WTC11 (cell line): ENCODE data around the gene PODXL. TPM values are rescaled to one million over a fixed set of nuclear protein-coding genes. Genes with fewer than 3 reads are reported as not detected.

ENCODE experiments used
- ATAC-seq: fragments of 200-7000 bp; cut with Tn5 transposase; 2 replicates; pipeline ENCODE4 v1.10.0; 2021; ENCODE audit warnings: mild to moderate bottlenecking, moderate library complexity
- CTCF ChIA-PET: fragments of 300-600 bp; sonication (Branson Sonifier 250); formaldehyde crosslinking; loops from one replicate; lab custom pipeline; 2021; ENCODE audit warnings: antibody characterized with exemption; lab: Charles Lee
- POLR2A ChIA-PET: fragments of 350-600 bp; sonication (Branson Sonifier 250); formaldehyde crosslinking; loops from one replicate; lab custom pipeline; 2021; ENCODE audit warnings: antibody characterized with exemption; lab: Charles Lee
- DNase-seq: peaks from one replicate; pipeline ENCODE4 v3.0.0; 2021; ENCODE audit warnings: low spot score
- H3K27ac Mint-ChIP-seq: 2 replicates; pipeline ENCODE4 v1.8.0; 2021; ENCODE audit warnings: mixed read lengths
- H3K27me3 Mint-ChIP-seq: 2 replicates; pipeline ENCODE4 v1.8.0; 2021; ENCODE audit warnings: low read depth, mild to moderate bottlenecking, moderate library complexity, mixed read lengths
- H3K36me3 Mint-ChIP-seq: 2 replicates; pipeline ENCODE4 v1.8.0; 2021; ENCODE audit warnings: mixed read lengths
- H3K4me1 Mint-ChIP-seq: 2 replicates; pipeline ENCODE4 v1.8.0; 2022; ENCODE audit warnings: mixed read lengths
- H3K4me3 Mint-ChIP-seq: 2 replicates; pipeline ENCODE4 v1.8.0; 2021; ENCODE audit warnings: mild to moderate bottlenecking, moderate library complexity, mixed read lengths
- H3K9me3 Mint-ChIP-seq: 2 replicates; pipeline ENCODE4 v1.8.0; 2021; ENCODE audit warnings: mixed read lengths
- ATF2 ChIP-seq: sonication (generic); formaldehyde crosslinking; IDR thresholded peaks from 2 replicates; pipeline ENCODE4 v1.8.1; 2022; ENCODE audit warnings: low read depth, missing genetic modification reagents, borderline replicate concordance
- CREB1 ChIP-seq: sonication (generic); formaldehyde crosslinking; IDR thresholded peaks from 2 replicates; pipeline ENCODE4 v1.8.0; 2023; ENCODE audit warnings: mild to moderate bottlenecking, missing genetic modification reagents
- IRF1 ChIP-seq: sonication (generic); formaldehyde crosslinking; IDR thresholded peaks from 2 replicates; pipeline ENCODE4 v1.8.0; 2023; ENCODE audit warnings: missing genetic modification reagents
- MAX ChIP-seq: sonication (generic); formaldehyde crosslinking; IDR thresholded peaks from 2 replicates; pipeline ENCODE4 v1.8.0; 2022; ENCODE audit warnings: mild to moderate bottlenecking, missing genetic modification reagents
- NFE2L1 ChIP-seq: sonication (generic); formaldehyde crosslinking; IDR thresholded peaks from 2 replicates; pipeline ENCODE4 v1.8.1; 2023; ENCODE audit warnings: missing genetic modification reagents
- NFYB ChIP-seq: sonication (generic); formaldehyde crosslinking; conservative IDR thresholded peaks from 2 replicates; pipeline ENCODE4 v1.8.0; 2022; ENCODE audit warnings: low read depth, missing genetic modification reagents
- RORB ChIP-seq: fragments of 250-450 bp; sonication (Bioruptor Pico); IDR thresholded peaks from 2 replicates; pipeline ENCODE4 v1.9.0; 2021; ENCODE audit warnings: mild to moderate bottlenecking
- SP1 ChIP-seq: sonication (generic); formaldehyde crosslinking; conservative IDR thresholded peaks from 2 replicates; pipeline ENCODE4 v1.8.1; 2022; ENCODE audit warnings: missing genetic modification reagents
- TEAD1 ChIP-seq: sonication (generic); formaldehyde crosslinking; IDR thresholded peaks from 2 replicates; pipeline ENCODE4 v1.8.0; 2022; ENCODE audit warnings: mild to moderate bottlenecking, missing genetic modification reagents
- ZBTB21 ChIP-seq: sonication (generic); formaldehyde crosslinking; IDR thresholded peaks from 2 replicates; pipeline ENCODE4 v1.8.1; 2023; ENCODE audit warnings: mild to moderate bottlenecking, missing genetic modification reagents, borderline replicate concordance
- ZNF232 ChIP-seq: sonication (generic); formaldehyde crosslinking; IDR thresholded peaks from 2 replicates; pipeline ENCODE4 v1.8.0; 2022; ENCODE audit warnings: mild to moderate bottlenecking, missing genetic modification reagents
- ZNF396 ChIP-seq: fragments of 250-450 bp; sonication (Bioruptor Pico); IDR thresholded peaks from 2 replicates; pipeline ENCODE4 v1.8.0; 2021; ENCODE audit warnings: mild to moderate bottlenecking, moderate library complexity, borderline replicate concordance
- ZNF425 ChIP-seq: fragments of 250-450 bp; sonication (Bioruptor Pico); conservative IDR thresholded peaks from 2 replicates; pipeline ENCODE4 v1.9.0; 2021; ENCODE audit warnings: mild to moderate bottlenecking
- total RNA-seq: library from RNA; stranded (reverse); gene quantifications from 3 replicates; pipeline ENCODE4 v1.2.3, GENCODE V29; 2021
- TF ChIP-seq, protein P1 (sequence below): sonication (generic); formaldehyde crosslinking; IDR thresholded peaks from 2 replicates; pipeline ENCODE4 v1.8.1; 2023; ENCODE audit warnings: mild to moderate bottlenecking, missing genetic modification reagents
- TF ChIP-seq, protein P2 (sequence below): fragments of 250-450 bp; sonication (Bioruptor Pico); IDR thresholded peaks from 2 replicates; pipeline ENCODE4 v1.9.0; 2021; ENCODE audit warnings: mild to moderate bottlenecking
- TF ChIP-seq, protein P3 (sequence below): fragments of 250-450 bp; sonication (Bioruptor Pico); IDR thresholded peaks from 2 replicates; pipeline ENCODE4 v2.1.2; 2022; ENCODE audit warnings: mild to moderate bottlenecking, moderate library complexity
- TF ChIP-seq, protein P4 (sequence below): fragments of 250-450 bp; sonication (Bioruptor Pico); IDR thresholded peaks from 2 replicates; pipeline ENCODE4 v1.9.0; 2021; ENCODE audit warnings: moderate library complexity, mild to moderate bottlenecking, inconsistent platforms, borderline replicate concordance
- TF ChIP-seq, protein P5 (sequence below): sonication (generic); formaldehyde crosslinking; IDR thresholded peaks from 2 replicates; pipeline ENCODE4 v1.8.1; 2023; ENCODE audit warnings: mild to moderate bottlenecking, missing genetic modification reagents
- TF ChIP-seq, protein P6 (sequence below): fragments of 250-450 bp; sonication (Bioruptor Pico); IDR thresholded peaks from 2 replicates; pipeline ENCODE4 v1.9.0; 2021; ENCODE audit warnings: mild to moderate bottlenecking
- TF ChIP-seq, protein P7 (sequence below): sonication (generic); formaldehyde crosslinking; IDR thresholded peaks from 2 replicates; pipeline ENCODE4 v1.8.1; 2023; ENCODE audit warnings: mild to moderate bottlenecking, missing genetic modification reagents, moderate library complexity

The PODXL gene
- total RNA-seq, 1 experiment from 2014 or later: 483 TPM

- Mint-ChIP-seq H3K4me1 (no peaks in the 10 kb centered on the region; the same call in 1 of the 2 replicates), H3K27me3 (no peaks in the 10 kb centered on the region), H3K4me3 (no peak overlapping the region), H3K36me3 (peaks cover 33% of the 10 kb centered on the region), H3K9me3 (no peaks in the 10 kb centered on the region), H3K27ac (no peak overlapping the region)
- DNase-seq (no peak), ATAC-seq (no peak)
- ChIA-PET CTCF (no interaction called here), POLR2A (no interaction called here)
- TF ChIP-seq, protein P1, sequence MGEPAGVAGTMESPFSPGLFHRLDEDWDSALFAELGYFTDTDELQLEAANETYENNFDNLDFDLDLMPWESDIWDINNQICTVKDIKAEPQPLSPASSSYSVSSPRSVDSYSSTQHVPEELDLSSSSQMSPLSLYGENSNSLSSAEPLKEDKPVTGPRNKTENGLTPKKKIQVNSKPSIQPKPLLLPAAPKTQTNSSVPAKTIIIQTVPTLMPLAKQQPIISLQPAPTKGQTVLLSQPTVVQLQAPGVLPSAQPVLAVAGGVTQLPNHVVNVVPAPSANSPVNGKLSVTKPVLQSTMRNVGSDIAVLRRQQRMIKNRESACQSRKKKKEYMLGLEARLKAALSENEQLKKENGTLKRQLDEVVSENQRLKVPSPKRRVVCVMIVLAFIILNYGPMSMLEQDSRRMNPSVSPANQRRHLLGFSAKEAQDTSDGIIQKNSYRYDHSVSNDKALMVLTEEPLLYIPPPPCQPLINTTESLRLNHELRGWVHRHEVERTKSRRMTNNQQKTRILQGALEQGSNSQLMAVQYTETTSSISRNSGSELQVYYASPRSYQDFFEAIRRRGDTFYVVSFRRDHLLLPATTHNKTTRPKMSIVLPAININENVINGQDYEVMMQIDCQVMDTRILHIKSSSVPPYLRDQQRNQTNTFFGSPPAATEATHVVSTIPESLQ (CRISPR knock-in tag): no peak
- no peak for TF ChIP-seq MAX (CRISPR knock-in tag)
- TF ChIP-seq ZBTB21: no peak
- no peak for TF ChIP-seq RORB (CRISPR knock-in tag)
- TF ChIP-seq CREB1 (CRISPR knock-in tag): no peak
- no peak for TF ChIP-seq ATF2
- TF ChIP-seq ZNF396 (CRISPR knock-in tag): no peak
- TF ChIP-seq TEAD1 (CRISPR knock-in tag): no peak
- no peak for TF ChIP-seq NFE2L1 (CRISPR knock-in tag)
- TF ChIP-seq SP1 (CRISPR knock-in tag): no peak
- no peak for TF ChIP-seq ZNF425 (CRISPR knock-in tag)
- no peak for TF ChIP-seq IRF1 (CRISPR knock-in tag)
- TF ChIP-seq, protein P2, sequence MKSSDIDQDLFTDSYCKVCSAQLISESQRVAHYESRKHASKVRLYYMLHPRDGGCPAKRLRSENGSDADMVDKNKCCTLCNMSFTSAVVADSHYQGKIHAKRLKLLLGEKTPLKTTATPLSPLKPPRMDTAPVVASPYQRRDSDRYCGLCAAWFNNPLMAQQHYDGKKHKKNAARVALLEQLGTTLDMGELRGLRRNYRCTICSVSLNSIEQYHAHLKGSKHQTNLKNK (CRISPR knock-in tag): no peak
- TF ChIP-seq, protein P3, sequence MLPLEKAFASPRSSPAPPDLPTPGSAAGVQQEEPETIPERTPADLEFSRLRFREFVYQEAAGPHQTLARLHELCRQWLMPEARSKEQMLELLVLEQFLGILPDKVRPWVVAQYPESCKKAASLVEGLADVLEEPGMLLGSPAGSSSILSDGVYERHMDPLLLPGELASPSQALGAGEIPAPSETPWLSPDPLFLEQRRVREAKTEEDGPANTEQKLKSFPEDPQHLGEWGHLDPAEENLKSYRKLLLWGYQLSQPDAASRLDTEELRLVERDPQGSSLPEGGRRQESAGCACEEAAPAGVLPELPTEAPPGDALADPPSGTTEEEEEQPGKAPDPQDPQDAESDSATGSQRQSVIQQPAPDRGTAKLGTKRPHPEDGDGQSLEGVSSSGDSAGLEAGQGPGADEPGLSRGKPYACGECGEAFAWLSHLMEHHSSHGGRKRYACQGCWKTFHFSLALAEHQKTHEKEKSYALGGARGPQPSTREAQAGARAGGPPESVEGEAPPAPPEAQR: no peak
- no peak for TF ChIP-seq ZNF232 (CRISPR knock-in tag)
- TF ChIP-seq, protein P4, sequence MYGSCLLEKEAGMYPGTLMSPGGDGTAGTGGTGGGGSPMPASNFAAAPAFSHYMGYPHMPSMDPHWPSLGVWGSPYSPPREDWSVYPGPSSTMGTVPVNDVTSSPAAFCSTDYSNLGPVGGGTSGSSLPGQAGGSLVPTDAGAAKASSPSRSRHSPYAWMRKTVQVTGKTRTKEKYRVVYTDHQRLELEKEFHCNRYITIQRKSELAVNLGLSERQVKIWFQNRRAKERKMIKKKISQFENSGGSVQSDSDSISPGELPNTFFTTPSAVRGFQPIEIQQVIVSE: no peak
- TF ChIP-seq, protein P5, sequence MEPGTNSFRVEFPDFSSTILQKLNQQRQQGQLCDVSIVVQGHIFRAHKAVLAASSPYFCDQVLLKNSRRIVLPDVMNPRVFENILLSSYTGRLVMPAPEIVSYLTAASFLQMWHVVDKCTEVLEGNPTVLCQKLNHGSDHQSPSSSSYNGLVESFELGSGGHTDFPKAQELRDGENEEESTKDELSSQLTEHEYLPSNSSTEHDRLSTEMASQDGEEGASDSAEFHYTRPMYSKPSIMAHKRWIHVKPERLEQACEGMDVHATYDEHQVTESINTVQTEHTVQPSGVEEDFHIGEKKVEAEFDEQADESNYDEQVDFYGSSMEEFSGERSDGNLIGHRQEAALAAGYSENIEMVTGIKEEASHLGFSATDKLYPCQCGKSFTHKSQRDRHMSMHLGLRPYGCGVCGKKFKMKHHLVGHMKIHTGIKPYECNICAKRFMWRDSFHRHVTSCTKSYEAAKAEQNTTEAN: no peak
- TF ChIP-seq, protein P6, sequence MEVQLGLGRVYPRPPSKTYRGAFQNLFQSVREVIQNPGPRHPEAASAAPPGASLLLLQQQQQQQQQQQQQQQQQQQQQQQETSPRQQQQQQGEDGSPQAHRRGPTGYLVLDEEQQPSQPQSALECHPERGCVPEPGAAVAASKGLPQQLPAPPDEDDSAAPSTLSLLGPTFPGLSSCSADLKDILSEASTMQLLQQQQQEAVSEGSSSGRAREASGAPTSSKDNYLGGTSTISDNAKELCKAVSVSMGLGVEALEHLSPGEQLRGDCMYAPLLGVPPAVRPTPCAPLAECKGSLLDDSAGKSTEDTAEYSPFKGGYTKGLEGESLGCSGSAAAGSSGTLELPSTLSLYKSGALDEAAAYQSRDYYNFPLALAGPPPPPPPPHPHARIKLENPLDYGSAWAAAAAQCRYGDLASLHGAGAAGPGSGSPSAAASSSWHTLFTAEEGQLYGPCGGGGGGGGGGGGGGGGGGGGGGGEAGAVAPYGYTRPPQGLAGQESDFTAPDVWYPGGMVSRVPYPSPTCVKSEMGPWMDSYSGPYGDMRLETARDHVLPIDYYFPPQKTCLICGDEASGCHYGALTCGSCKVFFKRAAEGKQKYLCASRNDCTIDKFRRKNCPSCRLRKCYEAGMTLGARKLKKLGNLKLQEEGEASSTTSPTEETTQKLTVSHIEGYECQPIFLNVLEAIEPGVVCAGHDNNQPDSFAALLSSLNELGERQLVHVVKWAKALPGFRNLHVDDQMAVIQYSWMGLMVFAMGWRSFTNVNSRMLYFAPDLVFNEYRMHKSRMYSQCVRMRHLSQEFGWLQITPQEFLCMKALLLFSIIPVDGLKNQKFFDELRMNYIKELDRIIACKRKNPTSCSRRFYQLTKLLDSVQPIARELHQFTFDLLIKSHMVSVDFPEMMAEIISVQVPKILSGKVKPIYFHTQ: no peak
- TF ChIP-seq NFYB (CRISPR knock-in tag): no peak
- TF ChIP-seq, protein P7, sequence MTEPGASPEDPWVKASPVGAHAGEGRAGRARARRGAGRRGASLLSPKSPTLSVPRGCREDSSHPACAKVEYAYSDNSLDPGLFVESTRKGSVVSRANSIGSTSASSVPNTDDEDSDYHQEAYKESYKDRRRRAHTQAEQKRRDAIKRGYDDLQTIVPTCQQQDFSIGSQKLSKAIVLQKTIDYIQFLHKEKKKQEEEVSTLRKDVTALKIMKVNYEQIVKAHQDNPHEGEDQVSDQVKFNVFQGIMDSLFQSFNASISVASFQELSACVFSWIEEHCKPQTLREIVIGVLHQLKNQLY (CRISPR knock-in tag): no peak
Measured at GRCh38 chr7:131467788-131468187, 88.6 kb downstream of the PODXL start.
